Gastrocnemius medialis (tissue), 4 donors: ENCODE data around the gene EEFSEC. TPM values are rescaled to one million over a fixed set of nuclear protein-coding genes. Genes with fewer than 3 reads are reported as not detected.

Experiments used
- ATAC-seq, 2 donors: fragments of 150-250 bp; one replicate each; pipeline ENCODE4 v1.9.1; 2016
- DNase-seq, 2 donors: peaks; one replicate each; pipeline ENCODE4 v3.0.0-alpha.2; 2019
- H3K27ac ChIP-seq, 4 donors: fragments of 200-600 bp; sonication (generic); 1 replicate in 1 of 4; 2 replicates in 3 of 4; pipeline ENCODE4 v1.5.1; 2016 to 2018; ENCODE audit warnings: mild to moderate bottlenecking in 2 of 4, moderate library complexity in 1 of 4
- H3K27me3 ChIP-seq, 3 donors: fragments of 200-600 bp; sonication (generic) in 2 of 3; 1 replicate in 1 of 3; 2 replicates in 2 of 3; pipeline versions ENCODE4 v1.5.1 to v1.6.0; 2016 to 2019; ENCODE audit warnings: mild to moderate bottlenecking in 1 of 3, moderate library complexity in 1 of 3
- H3K36me3 ChIP-seq, 2 donors: fragments of 200-600 bp; sonication (generic) in 1 of 2; one replicate each; pipeline ENCODE4 v1.5.1; 2017 to 2018
- H3K4me1 ChIP-seq, 2 donors: fragments of 200-600 bp; sonication (generic) in 1 of 2; one replicate each; pipeline ENCODE4 v1.5.1; 2016 to 2017; ENCODE audit warnings: mild to moderate bottlenecking in 2 of 2
- H3K4me3 ChIP-seq, 4 donors: fragments of 200-600 bp; sonication (generic) in 3 of 4; 1 replicate in 1 of 4; 2 replicates in 3 of 4; pipeline ENCODE4 v1.5.1; 2016 to 2019; ENCODE audit warnings: mild to moderate bottlenecking in 2 of 4
- H3K9me3 ChIP-seq, 3 donors: fragments of 200-600 bp; sonication (generic) in 2 of 3; 1 replicate in 1 of 3; 2 replicates in 2 of 3; pipeline ENCODE4 v1.5.1; 2016 to 2019
- CTCF ChIP-seq, 5 experiments: fragments of 450-650 bp in 3 of 5; fragments of 200-600 bp in 2 of 5; sonication (generic) in 2 of 5; IDR thresholded peaks in 4 of 5; conservative IDR thresholded peaks in 1 of 5; 1 replicate in 4 of 5; 2 replicates in 1 of 5; pipeline ENCODE4 v1.5.1; 2016 to 2019; ENCODE audit warnings: antibody characterized with exemption in 5 of 5, mild to moderate bottlenecking in 3 of 5, moderate library complexity in 3 of 5
- POLR2A ChIP-seq, 2 donors: fragments of 450-650 bp; IDR thresholded peaks; one replicate each; pipeline ENCODE4 v1.6.1; 2017; ENCODE audit warnings: antibody characterized with exemption in 2 of 2, mild to moderate bottlenecking in 2 of 2, moderate library complexity in 2 of 2
- in situ Hi-C, 4 donors: fragments of 200-750 bp; cut with MboI; loops; one replicate each; pipeline versions ENCODE4 v1.15.0 to v1.8.0; 2017; ENCODE audit warnings: low sequenced_read_pairs in 4 of 4
- intact Hi-C: fragments of 100-400 bp; cut with DNase I; formaldehyde crosslinking; loops from one replicate; pipeline ENCODE4 v1.15.1; 2023; ENCODE audit warnings: low total_unique reads
- total RNA-seq, 4 donors: library from RNA; depleted of rRNA; stranded (reverse); fragments of >200 nt; gene quantifications; one replicate each; pipeline versions ENCODE4 v1.1.0 to v1.2.3, GENCODE V29; 2016

Gene EEFSEC
- total RNA-seq, 4 donors from 2014 or later, result 21.0 to 29.4 (median 23.4) TPM

DNA sequence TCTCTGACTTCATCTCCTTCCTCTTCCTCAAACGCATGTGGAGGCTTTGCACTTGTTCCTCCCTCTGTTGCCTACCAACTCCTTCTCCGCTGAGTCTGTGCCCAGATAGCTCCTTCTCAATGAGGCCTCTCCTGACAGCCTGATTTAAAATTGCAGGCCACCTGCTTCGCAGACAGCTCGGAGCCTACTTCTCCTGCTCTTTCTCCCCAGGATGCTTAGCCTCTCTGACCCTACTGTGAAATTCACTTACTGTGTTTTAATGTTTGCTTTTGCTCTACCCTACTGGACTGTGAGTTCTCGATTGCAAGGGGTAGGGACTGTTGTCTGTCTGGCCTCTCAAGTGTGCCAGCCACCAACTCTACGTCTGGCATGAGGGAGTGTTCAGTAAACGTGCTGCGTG is 83.4 kb downstream of the EEFSEC start:
- no peaks in the 10 kb centered on the region for H3K36me3 ChIP-seq
- H3K9me3 ChIP-seq, result no peaks in the 10 kb centered on the region
- H3K4me1 ChIP-seq, result peaks cover 8 to 28% of the 10 kb centered on the region in 2 donors
- no peaks in the 10 kb centered on the region for H3K27me3 ChIP-seq
- DNase-seq (no peak), ATAC-seq (no peak)
- in situ Hi-C loops, result no loop called here
- no peak for TF ChIP-seq CTCF (IDR thresholded peaks at IDR 0.05 in 4 of 5, conservative IDR thresholded peaks at IDR 0.05 in 1 of 5)
- no peak for TF ChIP-seq POLR2A (IDR thresholded peaks at IDR 0.05)
- H3K4me3 ChIP-seq, result no peak overlapping the region
- intact Hi-C loops, result no loop called here
- no peak overlapping the region for H3K27ac ChIP-seq

- intact Hi-C loops, result no loop called here
- Histone ChIP-seq H3K27ac (no peak overlapping the region), H3K4me1 (peaks cover 6 to 22% of the 10 kb centered on the region in 2 donors), H3K36me3 (no peaks in the 10 kb centered on the region), H3K27me3 (no peaks in the 10 kb centered on the region), H3K9me3 (no peaks in the 10 kb centered on the region), H3K4me3 (no peak overlapping the region)
- in situ Hi-C loops, result no loop called here
- DNase-seq, result no peak
- no peak for ATAC-seq
- TF ChIP-seq CTCF (IDR thresholded peaks at IDR 0.05 in 4 of 5, conservative IDR thresholded peaks at IDR 0.05 in 1 of 5), result no peak
- TF ChIP-seq POLR2A (IDR thresholded peaks at IDR 0.05), result no peak
Measured at GRCh38 chr3:128237348-128238183, 84.3 kb downstream of the EEFSEC start.

GRCh38 chr3:128238184-128238489 is 84.9 kb downstream of the EEFSEC start:
- Histone ChIP-seq H3K36me3 (no peaks in the 10 kb centered on the region), H3K4me1 (peaks cover under 1 to 18% of the 10 kb centered on the region in 2 donors), H3K9me3 (no peaks in the 10 kb centered on the region), H3K27ac (no peak overlapping the region), H3K27me3 (no peaks in the 10 kb centered on the region), H3K4me3 (no peak overlapping the region)
- intact Hi-C loops (no loop called here), in situ Hi-C loops (no loop called here)
- ATAC-seq (peak in 1 of 2 donors; percentile 60), DNase-seq (no peak)
- no peak for TF ChIP-seq CTCF (IDR thresholded peaks at IDR 0.05 in 4 of 5, conservative IDR thresholded peaks at IDR 0.05 in 1 of 5)
- TF ChIP-seq POLR2A (IDR thresholded peaks at IDR 0.05), result no peak

- H3K9me3 ChIP-seq, result no peaks in the 10 kb centered on the region
- H3K4me3 ChIP-seq, result no peak overlapping the region
- H3K36me3 ChIP-seq, result no peaks in the 10 kb centered on the region
- intact Hi-C loops (no loop called here), in situ Hi-C loops (no loop called here)
- H3K27ac ChIP-seq, result no peak overlapping the region
- peaks cover 0 to 18% of the 10 kb centered on the region in 2 donors for H3K4me1 ChIP-seq
- DNase-seq (no peak), ATAC-seq (no peak)
- TF ChIP-seq CTCF (IDR thresholded peaks at IDR 0.05 in 4 of 5, conservative IDR thresholded peaks at IDR 0.05 in 1 of 5) (no peak), POLR2A (IDR thresholded peaks at IDR 0.05) (no peak)
- H3K27me3 ChIP-seq, result no peaks in the 10 kb centered on the region
Measured at GRCh38 chr3:128239304-128239703, 86.0 kb downstream of the EEFSEC start.
